Measurements from ENCODE around the gene NMNAT2. TPM values are rescaled to one million over a fixed set of nuclear protein-coding genes. Genes with fewer than 3 reads are reported as not detected.

The NMNAT2 gene
- total and polyA plus RNA-seq, 10 of the 15 experiments (the other 5 are each of a cell fraction or from before 2014, with no cell fraction given) = 0.02 to 2.0 (median 0.60) TPM

DNA sequence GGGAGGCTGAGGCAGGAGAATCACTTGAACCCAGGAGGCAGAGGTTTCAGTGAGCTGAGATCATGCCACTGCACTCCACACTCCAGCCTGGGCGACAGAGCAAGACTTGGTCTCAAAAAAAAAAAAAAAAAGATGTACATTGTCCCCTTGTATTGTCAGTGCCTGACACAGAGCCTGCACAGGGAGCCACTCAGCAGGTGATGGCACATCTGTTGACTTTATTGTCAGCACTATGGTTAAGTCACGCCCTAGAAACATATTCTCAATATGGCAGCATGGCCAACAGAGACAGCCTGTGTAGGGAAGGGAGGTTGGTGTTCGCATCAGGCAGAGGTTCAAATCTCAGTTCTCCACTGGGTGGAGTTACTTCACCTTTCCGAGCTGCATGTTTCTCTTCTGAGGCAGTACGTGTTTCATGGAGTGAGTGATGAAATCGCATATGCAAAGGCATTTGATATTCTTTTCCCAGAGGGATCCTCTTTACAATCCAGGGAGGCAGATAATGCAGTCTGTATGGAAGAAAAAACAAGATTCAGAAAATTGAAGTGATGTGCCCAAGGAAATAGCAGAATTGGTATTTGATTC lies 211.6 kb downstream of the NMNAT2 start (continued):
- TF ChIP-seq E2F4 (IDR thresholded peaks at IDR 0.05; ENCODE audit: low read depth, low read length) = no peak
- no peak for TF ChIP-seq HDAC2 (IDR thresholded peaks at IDR 0.05)
- TF ChIP-seq, protein P1, sequence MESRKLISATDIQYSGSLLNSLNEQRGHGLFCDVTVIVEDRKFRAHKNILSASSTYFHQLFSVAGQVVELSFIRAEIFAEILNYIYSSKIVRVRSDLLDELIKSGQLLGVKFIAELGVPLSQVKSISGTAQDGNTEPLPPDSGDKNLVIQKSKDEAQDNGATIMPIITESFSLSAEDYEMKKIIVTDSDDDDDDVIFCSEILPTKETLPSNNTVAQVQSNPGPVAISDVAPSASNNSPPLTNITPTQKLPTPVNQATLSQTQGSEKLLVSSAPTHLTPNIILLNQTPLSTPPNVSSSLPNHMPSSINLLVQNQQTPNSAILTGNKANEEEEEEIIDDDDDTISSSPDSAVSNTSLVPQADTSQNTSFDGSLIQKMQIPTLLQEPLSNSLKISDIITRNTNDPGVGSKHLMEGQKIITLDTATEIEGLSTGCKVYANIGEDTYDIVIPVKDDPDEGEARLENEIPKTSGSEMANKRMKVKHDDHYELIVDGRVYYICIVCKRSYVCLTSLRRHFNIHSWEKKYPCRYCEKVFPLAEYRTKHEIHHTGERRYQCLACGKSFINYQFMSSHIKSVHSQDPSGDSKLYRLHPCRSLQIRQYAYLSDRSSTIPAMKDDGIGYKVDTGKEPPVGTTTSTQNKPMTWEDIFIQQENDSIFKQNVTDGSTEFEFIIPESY (IDR thresholded peaks at IDR 0.05) = no peak
- TF ChIP-seq, protein P2, sequence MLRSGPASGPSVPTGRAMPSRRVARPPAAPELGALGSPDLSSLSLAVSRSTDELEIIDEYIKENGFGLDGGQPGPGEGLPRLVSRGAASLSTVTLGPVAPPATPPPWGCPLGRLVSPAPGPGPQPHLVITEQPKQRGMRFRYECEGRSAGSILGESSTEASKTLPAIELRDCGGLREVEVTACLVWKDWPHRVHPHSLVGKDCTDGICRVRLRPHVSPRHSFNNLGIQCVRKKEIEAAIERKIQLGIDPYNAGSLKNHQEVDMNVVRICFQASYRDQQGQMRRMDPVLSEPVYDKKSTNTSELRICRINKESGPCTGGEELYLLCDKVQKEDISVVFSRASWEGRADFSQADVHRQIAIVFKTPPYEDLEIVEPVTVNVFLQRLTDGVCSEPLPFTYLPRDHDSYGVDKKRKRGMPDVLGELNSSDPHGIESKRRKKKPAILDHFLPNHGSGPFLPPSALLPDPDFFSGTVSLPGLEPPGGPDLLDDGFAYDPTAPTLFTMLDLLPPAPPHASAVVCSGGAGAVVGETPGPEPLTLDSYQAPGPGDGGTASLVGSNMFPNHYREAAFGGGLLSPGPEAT (IDR thresholded peaks at IDR 0.05; ENCODE audit: low read depth) = no peak

DNA sequence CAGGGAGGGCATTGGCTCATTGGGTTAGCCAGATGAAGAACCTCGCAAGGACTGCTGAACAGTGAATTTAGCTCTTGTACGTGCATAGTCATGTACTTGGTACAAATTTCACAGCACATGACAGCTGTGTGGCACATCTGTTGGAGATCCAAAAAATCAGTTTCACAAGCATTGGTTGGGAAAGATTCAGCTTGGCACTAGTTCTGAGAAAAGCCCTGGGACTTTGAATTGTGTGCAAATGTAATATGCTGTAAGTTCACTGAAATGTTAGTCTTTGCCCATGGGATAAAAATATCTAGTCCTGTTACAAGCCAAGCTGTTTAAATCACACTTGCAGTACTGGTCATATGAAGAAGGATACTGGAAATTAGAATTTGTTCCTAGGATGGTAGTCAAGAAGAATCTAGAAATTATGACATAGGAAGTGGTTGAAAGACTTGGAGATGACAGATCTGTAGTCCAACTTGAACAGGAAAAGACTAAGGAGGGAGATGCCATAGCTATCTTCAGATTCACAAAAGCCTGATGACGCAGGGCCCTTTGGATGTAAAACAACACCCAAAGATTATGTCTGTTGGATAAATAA lies 212.9 kb downstream of the NMNAT2 start:
- 39% methylated on average over 3 of the region's 3 CpGs for WGBS (ENCODE audit: insufficient coverage, insufficient replicate concordance, low lambda C conversion rate, missing lambda C conversion rate)
- no peak overlapping the region for H3K4me3 ChIP-seq
- no peak for ATAC-seq
- H3K4me1 ChIP-seq (ENCODE audit: control insufficient read depth, insufficient read depth, low read length) = no peaks in the 10 kb centered on the region
- intact Hi-C loops (cut with micrococcal nuclease; ENCODE audit: unreplicated experiment) (no loop called here), in situ Hi-C loops (cut with MboI) (no loop called here)
- H3K9me3 ChIP-seq (replicated peaks; ENCODE audit: control insufficient read depth, insufficient read depth, low read length) = no peaks in the 10 kb centered on the region
- no peaks in the 10 kb centered on the region for H3K79me2 ChIP-seq (ENCODE audit: control insufficient read depth, insufficient read depth, low read length)
- BruUV-seq (replicated peaks) = no TSS peak
- H2AFZ ChIP-seq (ENCODE audit: control insufficient read depth, low read depth, low read length) = no peak overlapping the region
- CTCF ChIA-PET = interaction anchor here (0.7 to 2.4 kb wide), 8 partner anchors 9 to 242 kb away, joined by 3 to 13 read pairs (median 4); no protein-coding TSS in a partner anchor
- POLR2A ChIA-PET = interaction anchor here (0.6 to 1.5 kb wide), 4 partner anchors 10 to 725 kb away, joined by 3 to 6 read pairs (median 3); no protein-coding TSS in a partner anchor
- TF ChIP-seq PAX8 (IDR thresholded peaks at IDR 0.05) (no peak), E2F8 (IDR thresholded peaks at IDR 0.05; ENCODE audit: low read depth, partially characterized antibody) (no peak)
- H3K9ac ChIP-seq (ENCODE audit: control insufficient read depth, insufficient read depth, low read length) = no peak overlapping the region
- SMC1A ChIA-PET (ENCODE audit: uncharacterized antibody, unreplicated experiment) = interaction anchor here (0.7 to 2.4 kb wide), 11 partner anchors 8 to 240 kb away, joined by 3 to 8 read pairs (median 4); no protein-coding TSS in a partner anchor
- no peak for FAIRE-seq
- H3K36me3 ChIP-seq (ENCODE audit: control insufficient read depth in 2 of 2, insufficient read depth in 2 of 2, low read length in 1 of 2) = no peaks in the 10 kb centered on the region
- RAD21 ChIA-PET (ENCODE audit: unreplicated experiment) = interaction anchor here (1.0 to 1.3 kb wide), 2 partner anchors 10 to 21 kb away, joined by 3 read pairs; no protein-coding TSS in a partner anchor
- DNase-seq (ENCODE audit: low read depth, low spot score) = no peak
- H4K20me1 ChIP-seq (ENCODE audit: control insufficient read depth, insufficient read depth) = no peaks in the 10 kb centered on the region
- H3K4me2 ChIP-seq (ENCODE audit: control insufficient read depth, insufficient read depth) = no peak overlapping the region
- no peaks in the 10 kb centered on the region for H3K27me3 ChIP-seq (replicated peaks in 1 of 2; ENCODE audit: control insufficient read depth in 2 of 2, insufficient read depth in 2 of 2, low read length in 1 of 2)
- H3K27ac ChIP-seq (ENCODE audit: control insufficient read depth, insufficient read depth) = no peak overlapping the region

Measured in GM12878 (cell line).